Coronary artery (tissue), 2 donors: ENCODE results near the gene TWF2.
A peak's percentile ranks its signal among the peaks of the same experiment; 100 is the strongest.

Source experiments
- DNase-seq: peaks from one replicate; pipeline ENCODE4 v3.0.0-alpha.2; 2017; ENCODE audit warnings: low spot score
- H3K27ac ChIP-seq, 2 donors: fragments of 200-600 bp; sonication (generic); one replicate each; pipeline ENCODE4 v1.5.1; 2016 to 2019
- H3K4me3 ChIP-seq: fragments of 200-600 bp; sonication (generic); 2 replicates; pipeline ENCODE4 v1.5.1; 2016; ENCODE audit warnings: mild to moderate bottlenecking, moderate library complexity
- CTCF ChIP-seq: fragments of 200-600 bp; sonication (generic); IDR thresholded peaks from one replicate; pipeline ENCODE4 v1.5.1; 2019; ENCODE audit warnings: antibody characterized with exemption

Gene TWF2

DNA sequence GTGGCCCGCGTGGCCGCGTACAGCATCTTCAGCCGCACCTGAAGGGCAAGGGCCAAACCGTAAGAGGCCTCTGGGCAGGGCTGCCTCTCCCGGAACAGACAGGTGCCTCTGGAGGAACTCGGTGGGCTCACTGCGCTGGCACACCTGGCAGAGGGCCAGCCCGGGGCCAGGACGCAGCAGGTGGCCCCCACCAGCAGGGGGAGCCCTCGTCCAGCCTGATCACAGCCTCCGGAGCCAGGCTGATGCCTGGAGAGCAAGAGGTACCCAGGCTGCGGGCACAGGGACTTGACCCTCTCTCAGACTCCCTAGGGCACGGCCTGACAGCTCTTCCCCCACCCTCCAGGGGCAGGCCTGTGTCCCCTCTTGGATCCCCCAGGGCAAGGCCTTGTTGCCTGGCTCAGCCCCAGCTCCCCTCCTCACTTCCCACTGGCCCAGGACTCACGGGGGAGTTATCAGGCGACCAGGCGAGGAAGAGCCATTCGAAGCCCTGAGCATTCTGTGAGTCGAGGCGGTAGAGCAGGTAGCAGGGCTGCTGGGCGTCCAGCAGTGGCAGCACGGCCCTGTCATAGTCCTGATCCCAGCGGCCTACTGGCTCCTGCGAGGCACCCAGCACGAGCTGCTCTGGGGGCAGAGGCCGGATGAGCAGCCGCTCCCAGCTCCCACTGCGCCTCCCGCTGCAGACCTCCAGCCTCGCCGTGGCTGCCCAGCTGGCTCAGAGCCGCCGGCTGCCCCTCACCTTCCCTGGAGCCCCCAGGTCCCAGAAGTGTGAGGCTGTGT is 7.3 kb downstream of the TWF2 start:
- Histone ChIP-seq H3K27ac (no peak overlapping the region), H3K4me3 (no peak overlapping the region)
- peak; percentile 77 for DNase-seq
- TF ChIP-seq CTCF = peak; percentile 72

GRCh38 chr3:52230889-52231499 is 8.0 kb downstream of the TWF2 start:
- DNase-seq = no peak
- TF ChIP-seq CTCF = no peak
- H3K4me3 ChIP-seq = no peak overlapping the region
- H3K27ac ChIP-seq = no peak overlapping the region

GRCh38 chr3:52230461-52230860 is 8.5 kb downstream of the TWF2 start:
- no peak for TF ChIP-seq CTCF
- DNase-seq = no peak
- no peak overlapping the region for H3K4me3 ChIP-seq
- no peak overlapping the region for H3K27ac ChIP-seq

- TF ChIP-seq CTCF = no peak
- Histone ChIP-seq H3K27ac (no peak overlapping the region), H3K4me3 (no peak overlapping the region)
- DNase-seq = no peak
Observed at GRCh38 chr3:52229656-52230055, 9.3 kb downstream of the TWF2 start.

GRCh38 chr3:52228751-52229291 is 10.1 kb downstream of the TWF2 start:
- no peak for TF ChIP-seq CTCF
- H3K4me3 ChIP-seq = no peak overlapping the region
- DNase-seq = no peak
- H3K27ac ChIP-seq = no peak overlapping the region

GRCh38 chr3:52228266-52228665 is 10.7 kb downstream of the TWF2 start:
- H3K27ac ChIP-seq = no peak overlapping the region
- no peak for DNase-seq
- TF ChIP-seq CTCF = no peak
- H3K4me3 ChIP-seq = no peak overlapping the region

GRCh38 chr3:52227766-52228165 is 11.2 kb downstream of the TWF2 start:
- Histone ChIP-seq H3K4me3 (no peak overlapping the region), H3K27ac (no peak overlapping the region)
- no peak for TF ChIP-seq CTCF
- no peak for DNase-seq
